GM12892 (cell line): ENCODE data around the gene CSAD.

Source experiments
- DNase-seq: peaks from one replicate; pipeline ENCODE4 v3.0.0; 2011; ENCODE audit not compliant: insufficient read length
- FAIRE-seq: peaks from 2 replicates; lab custom pipeline; 2011; peaks lifted over from hg19 to GRCh38; lab: Jason Lieb, UNC
- POLR2A ChIP-seq: IDR thresholded peaks from 2 replicates; pipeline ENCODE4 v1.6.1; 2011; ENCODE audit warnings: low read depth, low read length, control low read depth
- POLR2AphosphoS5 ChIP-seq: IDR thresholded peaks from 2 replicates; pipeline ENCODE4 v1.6.1; 2011; ENCODE audit warnings: low read depth, low read length, control low read depth
- TAF1 ChIP-seq: IDR thresholded peaks from 2 replicates; pipeline ENCODE4 v1.6.1; 2011; ENCODE audit warnings: low read depth, mild to moderate bottlenecking, control low read depth, low read length, borderline replicate concordance

The CSAD gene

DNA sequence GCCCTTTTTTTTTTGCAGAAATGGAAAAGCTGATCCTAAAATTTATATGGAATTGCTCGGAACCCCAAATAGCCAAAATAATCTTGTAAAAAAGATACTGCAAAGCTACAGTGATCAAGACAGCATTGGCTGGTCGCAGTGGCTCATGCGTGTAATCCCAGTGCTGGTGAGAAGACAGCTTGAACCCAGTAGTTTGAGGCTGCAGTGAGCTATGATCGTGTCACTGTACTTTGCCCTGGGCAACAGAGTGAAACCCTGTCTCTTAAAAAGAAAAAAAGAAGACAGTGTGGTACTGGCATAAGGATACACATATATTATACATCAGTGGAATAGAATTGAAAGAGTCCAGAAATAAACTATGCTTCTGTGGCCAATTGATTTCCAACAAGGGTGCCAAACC is 20.9 kb upstream of the CSAD start:
- no peak for DNase-seq
- no peak for FAIRE-seq

DNA sequence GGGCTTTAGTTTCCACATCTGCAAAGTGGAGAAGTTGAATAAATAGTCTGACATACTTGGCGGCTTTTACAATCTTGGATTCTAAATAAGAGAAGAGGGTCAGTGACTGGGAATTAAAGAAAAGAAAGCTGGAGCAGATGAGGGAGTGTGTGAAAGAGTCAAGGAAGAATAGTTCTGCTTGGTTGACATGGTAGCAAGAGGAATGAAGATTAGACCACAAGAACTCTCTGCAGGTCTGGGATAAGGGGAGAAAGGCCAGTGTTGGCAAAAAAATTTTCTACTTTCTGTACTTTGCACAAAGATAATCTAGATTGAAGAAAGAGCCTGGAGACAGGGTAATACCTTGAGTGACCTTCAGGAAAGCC is 20.4 kb upstream of the CSAD start:
- FAIRE-seq (no peak), DNase-seq (no peak)
- TF ChIP-seq TAF1 (no peak), POLR2AphosphoS5 (no peak)

More for the DNA sequence above, 20.9 kb upstream of the CSAD start:
- TF ChIP-seq POLR2A (no peak), TAF1 (no peak), POLR2AphosphoS5 (no peak)

DNA sequence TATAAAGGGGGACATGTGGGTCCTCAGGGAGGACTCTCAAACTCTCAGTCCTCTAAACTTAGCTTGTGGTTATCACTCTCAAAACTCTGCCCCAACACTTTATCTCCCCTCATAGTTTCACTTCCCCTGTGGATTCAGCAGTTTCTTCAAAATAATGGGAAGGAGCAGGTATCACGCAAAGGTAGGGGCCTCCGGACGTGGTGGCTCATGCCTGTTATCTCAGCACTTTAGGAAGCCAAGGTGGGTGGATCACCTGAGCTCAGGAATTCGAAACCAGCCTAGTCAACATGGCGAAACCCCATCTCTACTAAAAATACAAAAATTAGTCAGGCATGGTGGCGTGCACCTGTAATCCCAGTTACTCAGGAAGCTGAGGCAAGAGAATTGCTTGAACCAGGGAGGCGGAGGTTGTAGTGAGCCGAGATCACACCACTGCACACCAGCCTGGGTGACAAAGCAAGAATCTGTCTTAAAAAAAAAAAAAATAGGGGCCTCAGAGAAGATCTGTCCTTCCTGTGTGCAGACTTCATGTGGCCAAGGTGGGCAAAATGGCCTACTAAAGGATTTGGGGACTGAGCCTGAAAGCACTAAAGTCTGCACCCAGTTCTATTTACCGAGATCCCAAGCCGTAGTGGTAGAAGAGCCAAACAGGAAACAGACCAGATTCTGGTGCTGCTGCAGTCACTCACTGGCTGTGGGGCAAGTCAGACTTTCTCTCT is 19.9 kb upstream of the CSAD start:
- DNase-seq (no peak), FAIRE-seq (peak; percentile 5)
- TF ChIP-seq TAF1: no peak
- no peak for TF ChIP-seq POLR2AphosphoS5
- no peak; the same call in 1 of the 2 replicates for TF ChIP-seq POLR2A

DNA sequence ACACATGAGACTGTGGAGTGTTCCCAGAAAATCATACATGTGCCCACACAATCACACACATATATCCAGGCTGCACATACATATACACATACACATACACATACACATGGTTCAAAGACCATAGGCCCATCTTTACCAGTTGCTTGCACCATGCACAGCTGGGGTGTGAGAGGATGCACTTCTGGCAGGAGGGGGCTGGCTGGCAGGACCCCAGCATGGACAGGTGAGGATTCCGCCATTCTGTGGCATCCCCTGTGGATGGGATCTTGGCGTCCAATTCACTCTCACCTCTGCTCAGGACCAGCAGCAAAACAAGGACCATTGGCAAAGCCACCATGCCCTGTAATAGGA is 19.4 kb upstream of the CSAD start:
- TF ChIP-seq TAF1 (no peak), POLR2A (no peak), POLR2AphosphoS5 (no peak)
- FAIRE-seq (peak; percentile 72), DNase-seq (no peak)

DNA sequence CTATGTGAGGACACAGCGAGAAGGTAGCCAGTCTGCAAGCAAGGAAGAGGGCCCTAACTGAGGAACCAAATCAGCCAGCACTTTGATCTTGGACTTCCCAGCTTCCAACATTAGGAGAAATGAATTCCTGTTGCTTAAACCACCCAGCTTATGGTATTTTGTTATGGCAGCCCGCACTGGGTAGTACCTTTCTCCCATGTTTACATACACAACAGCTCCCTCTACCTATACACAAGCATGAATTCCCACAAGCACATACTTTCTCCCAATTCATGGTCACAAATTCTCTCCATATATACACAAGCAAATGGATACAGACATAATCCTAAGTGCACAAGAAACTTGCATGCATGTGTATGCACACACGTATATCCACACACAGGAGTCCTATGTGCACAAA is 19.0 kb upstream of the CSAD start:
- no peak for FAIRE-seq

DNA sequence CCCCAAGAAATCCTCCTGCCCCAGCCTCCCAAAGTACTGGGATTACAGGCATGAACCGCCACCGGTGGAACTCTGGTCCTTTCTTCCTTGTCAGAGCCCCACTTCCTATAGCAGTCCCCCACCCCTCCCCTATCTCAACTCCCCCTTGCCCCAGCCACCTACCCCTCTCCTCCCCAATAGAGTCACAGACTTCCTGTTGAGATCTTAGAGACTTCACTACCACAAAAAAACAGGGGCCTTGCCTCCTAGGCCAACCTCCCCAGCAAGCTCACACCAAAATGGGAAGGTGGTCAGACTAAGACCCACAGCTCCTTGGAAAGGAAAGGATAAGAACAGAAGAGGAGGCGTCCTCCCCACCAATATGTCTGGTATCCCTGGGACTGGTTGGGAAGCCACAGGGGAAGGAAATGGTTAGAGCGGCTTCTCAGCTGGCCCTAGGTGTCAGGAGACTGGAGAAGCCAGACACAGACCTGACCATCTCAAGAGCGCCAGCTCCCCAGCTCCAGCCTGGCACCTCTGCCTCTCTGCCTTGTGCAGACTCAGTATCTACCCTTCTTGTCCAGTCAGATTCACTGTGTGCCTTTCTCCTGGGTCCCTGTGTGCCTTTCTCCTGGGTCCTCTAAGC is 17.9 kb upstream of the CSAD start:
- DNase-seq: no peak
- no peak for FAIRE-seq
- TF ChIP-seq TAF1 (no peak), POLR2AphosphoS5 (no peak), POLR2A (no peak)

More for the DNA sequence above, 19.0 kb upstream of the CSAD start:
- no peak for DNase-seq
- TF ChIP-seq POLR2AphosphoS5 (no peak), TAF1 (no peak), POLR2A (no peak)

DNA sequence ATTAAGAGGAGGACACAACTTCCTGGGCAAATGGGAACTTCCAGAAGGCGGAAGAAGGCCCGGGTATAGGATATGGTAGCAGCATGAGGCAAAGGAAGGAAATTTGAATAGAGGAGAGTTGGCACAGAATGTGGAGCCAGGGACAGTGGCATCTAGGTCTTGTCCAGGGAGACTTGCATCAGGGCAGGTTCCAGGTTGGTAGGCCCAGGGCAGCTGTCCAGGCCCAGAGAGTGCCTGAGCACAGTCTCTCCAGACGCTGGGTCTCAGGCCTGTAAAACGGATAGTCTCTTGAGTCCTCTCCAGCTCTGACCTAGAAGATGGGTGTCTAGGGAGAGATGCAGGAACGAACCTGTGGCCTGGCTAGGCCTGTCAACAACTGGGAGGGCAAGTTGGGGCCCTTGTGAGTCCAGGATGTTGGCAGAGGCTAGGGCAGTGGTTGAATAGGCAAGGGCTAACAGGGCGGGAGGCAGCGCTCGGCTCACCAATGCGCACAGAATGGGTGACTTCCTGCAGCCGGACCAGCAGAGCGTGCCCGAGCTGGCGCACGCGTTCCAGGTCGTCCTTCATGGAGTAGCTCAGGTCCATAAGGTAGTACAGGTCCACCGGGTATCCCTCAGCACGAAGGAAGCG is 16.4 kb upstream of the CSAD start:
- FAIRE-seq: no peak
- TF ChIP-seq TAF1: no peak
- no peak for TF ChIP-seq POLR2A
- no peak for TF ChIP-seq POLR2AphosphoS5
- DNase-seq: no peak

DNA sequence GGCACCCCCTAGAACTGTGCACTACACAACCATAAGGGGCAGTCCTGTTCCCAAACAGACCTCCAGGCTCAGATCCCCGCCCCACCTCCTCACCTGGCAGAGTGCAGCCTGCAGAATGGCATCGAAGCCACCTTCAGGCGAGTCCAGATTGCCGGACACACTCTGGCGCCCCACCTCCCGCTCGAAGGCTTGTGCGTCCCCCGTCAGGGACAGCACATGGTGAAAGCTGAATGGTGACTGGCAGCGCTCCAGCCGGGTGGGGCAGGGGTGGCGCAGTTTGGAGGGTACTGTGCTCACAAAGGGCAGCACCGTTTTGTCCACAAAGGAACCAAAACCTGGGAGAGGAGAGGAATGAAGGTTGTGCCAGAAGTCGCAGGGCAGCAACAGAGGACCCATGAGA is 15.8 kb upstream of the CSAD start:
- DNase-seq (no peak), FAIRE-seq (no peak)
- TF ChIP-seq TAF1: no peak
- TF ChIP-seq POLR2AphosphoS5: no peak
- TF ChIP-seq POLR2A: no peak

DNA sequence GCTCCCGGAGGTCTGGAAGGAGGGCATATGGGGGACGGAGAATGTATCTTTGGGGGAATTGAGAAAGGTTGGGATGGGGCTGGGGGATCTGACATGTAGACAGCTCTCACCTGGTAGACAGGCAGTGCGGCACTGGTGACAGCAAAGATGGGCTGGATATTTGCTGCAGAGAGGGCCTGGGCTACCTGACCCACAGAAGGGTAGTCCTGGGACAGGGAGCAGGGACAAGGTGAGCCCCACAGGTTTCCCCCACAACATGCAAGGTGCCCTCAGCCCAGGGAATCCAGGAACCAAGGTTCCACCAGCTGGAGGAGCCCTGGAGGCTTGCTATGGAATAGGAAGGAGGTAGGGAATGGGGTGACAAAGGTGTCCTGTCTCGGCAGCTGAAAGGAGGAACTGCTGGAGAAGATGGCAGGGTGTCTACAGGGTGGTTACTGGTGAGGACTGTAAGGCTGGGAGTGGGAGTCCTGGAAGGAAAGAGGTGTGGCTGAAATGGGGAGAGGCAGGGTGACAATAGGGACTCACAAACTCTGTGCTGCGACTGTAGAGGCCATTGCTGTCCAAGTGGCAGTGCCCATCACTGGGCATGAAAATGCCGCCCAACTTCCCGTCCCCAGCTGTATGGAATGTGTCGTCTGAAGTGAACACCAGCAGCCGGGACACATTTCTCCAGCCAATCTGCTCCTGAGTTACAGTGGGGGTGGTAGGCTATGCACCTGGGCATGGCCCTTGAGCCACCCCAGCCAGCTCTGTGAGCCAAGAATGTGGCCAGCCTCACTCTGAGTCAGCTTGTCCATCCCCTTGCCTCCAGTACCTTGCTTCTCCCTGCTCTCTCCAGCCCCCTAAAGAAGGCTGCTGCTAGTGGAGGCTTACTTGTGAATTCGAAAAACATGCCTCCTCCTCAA is 15.0 kb upstream of the CSAD start:
- TF ChIP-seq POLR2AphosphoS5: no peak
- no peak for TF ChIP-seq POLR2A
- no peak for TF ChIP-seq TAF1
- FAIRE-seq (no peak), DNase-seq (no peak)

DNA sequence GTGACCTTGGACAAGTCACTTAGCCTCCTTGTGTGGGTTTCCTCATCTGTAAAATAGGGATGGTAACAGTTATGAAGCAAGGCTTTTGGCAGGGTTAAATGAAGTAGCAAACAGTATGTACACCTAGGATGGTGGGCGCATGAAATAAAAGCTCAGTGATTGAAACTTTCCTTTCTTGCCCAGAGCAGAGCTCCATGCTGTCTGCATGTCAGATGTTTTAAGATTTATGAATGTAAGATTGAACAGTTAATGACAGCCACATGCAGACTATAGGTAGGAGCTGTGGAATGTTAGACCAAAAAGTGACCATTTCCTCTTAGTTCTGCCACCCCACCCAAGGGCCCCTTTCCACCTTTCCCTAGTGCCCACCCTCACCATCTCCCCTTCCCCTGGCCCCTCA is 14.2 kb upstream of the CSAD start:
- no peak for FAIRE-seq
- no peak for DNase-seq
- no peak for TF ChIP-seq POLR2A
- no peak for TF ChIP-seq TAF1
- no peak for TF ChIP-seq POLR2AphosphoS5
